Renal cortical epithelial cell (primary cell): ENCODE data around the gene MECR. TPM values are rescaled to one million over a fixed set of nuclear protein-coding genes. Genes with fewer than 3 reads are reported as not detected.

ENCODE experiments used
- DNase-seq: peaks from one replicate; pipeline ENCODE4 v3.0.0-alpha.2; 2011; ENCODE audit warnings: low read depth
- total RNA-seq: library from RNA; depleted of rRNA; stranded (reverse); fragments of >200 nt; gene quantifications from 2 replicates; pipeline ENCODE4 v1.2.3, GENCODE V29; 2014

Gene MECR
- total RNA-seq, 1 donor from 2014 or later = 21.5 TPM

- DNase-seq = no peak
Observed at GRCh38 chr1:29202053-29202452, 28.7 kb downstream of the MECR start.

DNA sequence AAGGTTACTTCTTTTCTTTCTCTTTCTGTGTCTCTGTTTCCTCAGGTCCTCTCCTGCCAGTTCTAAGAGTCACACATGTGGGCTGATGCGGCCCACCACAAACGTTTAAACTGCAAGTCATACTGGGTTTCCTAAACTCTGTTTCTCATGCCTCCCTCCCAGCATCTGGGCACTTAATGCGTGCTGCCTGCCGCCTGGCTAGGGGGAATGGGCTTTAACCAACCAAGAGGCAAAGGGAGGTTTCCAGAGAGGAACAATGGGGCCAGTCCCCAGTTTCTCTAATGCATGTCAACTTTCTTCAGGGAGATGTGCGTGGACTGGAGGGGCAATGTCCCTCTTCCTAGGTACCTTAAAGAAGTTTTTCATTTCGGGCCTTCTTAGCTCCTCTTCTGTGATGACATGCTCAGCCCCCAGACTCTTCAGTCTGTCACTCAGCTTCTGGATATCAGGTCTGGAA, 29.1 kb downstream of the MECR start:
- DNase-seq = no peak

DNA sequence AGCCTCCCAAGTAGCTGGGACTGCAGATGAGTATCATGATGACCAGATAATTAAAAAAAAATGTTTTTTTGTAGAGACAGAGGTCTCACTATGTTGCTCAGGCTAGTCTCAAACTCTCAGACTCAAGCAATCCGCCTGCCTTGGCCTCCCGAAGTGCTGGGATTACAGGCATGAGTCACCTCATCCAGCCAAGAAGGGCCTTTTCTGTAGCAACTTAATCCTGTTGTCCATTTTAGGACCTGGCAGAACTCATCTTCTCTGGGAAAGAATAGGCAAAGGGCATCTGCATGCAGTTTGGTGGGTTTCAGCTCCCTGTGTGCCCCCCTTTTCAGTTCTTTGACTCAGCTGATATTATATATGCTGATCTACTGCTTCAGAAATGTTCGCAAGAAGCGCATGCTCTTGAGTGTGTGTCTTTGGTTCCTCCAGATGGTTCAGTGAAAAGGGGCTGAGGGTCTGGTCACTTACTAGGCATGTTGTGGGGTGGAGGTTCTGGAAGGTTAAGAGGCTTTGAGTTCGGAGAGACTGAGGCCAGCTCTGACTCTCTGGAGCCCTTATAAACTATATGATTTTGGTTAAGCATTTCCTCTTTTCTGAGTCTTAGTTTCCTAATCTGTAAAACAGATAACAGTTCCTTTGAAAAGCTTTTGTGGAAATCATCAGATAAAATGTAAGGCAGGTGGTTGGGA, 29.7 kb downstream of the MECR start:
- DNase-seq = no peak

DNA sequence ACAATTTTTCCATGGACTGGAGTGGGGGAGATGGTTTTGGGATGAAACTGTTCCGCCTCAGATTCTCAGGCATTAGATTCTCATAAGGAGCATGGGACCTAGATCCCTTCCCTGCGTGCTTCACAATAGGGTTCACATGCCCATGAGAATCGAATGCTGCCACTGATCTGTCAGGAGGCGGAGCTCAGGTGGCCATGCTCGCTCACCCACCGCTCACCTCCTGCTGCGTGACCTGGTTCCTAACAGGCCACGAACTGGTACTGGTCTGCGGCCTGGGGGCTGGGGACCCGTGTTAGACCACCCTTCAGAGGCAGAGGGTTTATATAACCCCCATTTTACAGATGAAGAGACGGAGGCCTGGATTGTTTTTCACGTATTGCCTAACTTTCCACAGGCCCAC, 32.7 kb downstream of the MECR start:
- no peak for DNase-seq

DNA sequence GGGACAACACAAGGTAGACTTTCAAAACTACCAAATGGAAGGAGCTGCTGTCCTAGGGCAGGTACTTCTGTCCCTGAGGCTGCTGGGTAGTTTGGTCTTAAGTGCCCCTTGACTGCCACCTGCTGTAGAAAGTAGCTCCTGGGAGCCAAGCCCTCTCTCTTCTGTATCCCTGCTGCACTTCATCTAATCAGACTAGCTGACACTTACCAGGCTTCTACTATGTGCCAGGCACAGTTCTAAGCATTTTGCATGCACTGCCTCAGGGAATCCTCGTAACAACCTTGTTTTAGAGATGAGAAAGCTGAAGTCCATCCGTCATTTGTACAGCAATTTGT, 33.2 kb downstream of the MECR start:
- peak; percentile 63 for DNase-seq

- peak; percentile 39 for DNase-seq
Observed at GRCh38 chr1:29196863-29197589, 33.7 kb downstream of the MECR start.

DNA sequence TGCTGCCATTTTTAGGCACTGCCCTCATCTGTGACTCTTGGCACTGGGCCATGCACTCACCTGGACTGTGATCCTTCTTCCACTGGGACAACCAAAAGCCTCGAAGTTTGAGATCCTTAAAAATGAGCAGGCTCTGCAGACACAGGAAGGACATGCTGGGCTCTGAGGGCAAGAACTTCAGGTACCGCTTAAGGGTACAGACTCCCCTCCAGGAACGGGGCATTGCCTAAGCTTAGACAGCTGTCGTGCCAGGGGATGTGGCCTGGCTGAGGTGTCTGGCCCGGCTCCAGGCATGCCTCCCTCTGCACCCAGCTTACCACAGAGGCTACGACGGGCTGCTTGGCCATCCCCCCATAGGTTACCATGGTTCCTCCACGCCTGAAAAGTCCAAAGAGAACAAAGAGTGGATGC, 34.8 kb downstream of the MECR start:
- DNase-seq = peak; percentile 77

DNA sequence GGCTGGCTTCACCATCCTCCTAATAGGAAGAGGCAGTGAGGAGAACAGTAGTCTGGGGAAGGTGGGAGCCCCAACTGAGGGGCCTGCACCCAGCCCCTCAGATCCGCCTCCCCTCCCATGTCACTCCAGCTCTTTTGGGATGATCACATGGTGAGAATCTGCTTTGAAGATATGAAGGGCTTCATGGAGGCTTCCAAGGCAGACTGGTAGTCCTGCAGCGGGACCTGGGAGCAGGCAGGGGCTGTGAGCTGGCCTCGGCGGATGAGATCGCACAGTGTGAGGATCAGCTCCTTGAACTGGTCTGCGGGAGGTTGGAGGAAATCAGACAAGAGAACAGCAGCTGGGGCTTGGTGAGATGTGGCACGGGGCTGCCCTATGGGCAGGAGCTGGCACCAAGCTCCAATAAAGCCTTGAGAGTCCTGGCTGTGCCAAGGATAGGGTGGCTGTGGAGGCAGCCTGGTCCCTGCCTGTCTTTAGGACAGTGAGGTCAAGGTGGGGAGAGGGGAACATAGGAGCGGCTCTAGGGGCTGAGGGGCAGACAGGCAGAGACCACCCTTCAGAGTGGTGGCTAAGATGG, 36.8 kb downstream of the MECR start:
- no peak for DNase-seq

DNA sequence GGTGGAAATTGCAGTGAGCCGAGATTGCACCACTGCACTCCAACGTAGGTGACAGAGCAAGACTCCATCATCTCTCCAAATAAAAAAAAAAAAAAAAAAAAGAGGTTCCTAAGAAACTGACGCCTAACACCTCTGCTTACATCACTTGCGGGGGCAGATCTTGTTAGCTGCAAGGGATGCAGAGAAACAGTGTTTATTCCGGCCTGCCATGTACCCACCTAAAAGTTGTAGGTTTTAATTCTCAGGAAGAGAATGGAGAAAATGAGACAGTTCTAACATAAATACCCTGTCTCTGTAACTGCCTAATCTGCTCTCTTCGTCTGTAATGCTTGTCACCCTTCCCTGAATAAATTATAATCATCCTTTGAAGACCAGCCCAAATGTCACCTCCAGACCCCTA, 40.0 kb downstream of the MECR start:
- no peak for DNase-seq

DNA sequence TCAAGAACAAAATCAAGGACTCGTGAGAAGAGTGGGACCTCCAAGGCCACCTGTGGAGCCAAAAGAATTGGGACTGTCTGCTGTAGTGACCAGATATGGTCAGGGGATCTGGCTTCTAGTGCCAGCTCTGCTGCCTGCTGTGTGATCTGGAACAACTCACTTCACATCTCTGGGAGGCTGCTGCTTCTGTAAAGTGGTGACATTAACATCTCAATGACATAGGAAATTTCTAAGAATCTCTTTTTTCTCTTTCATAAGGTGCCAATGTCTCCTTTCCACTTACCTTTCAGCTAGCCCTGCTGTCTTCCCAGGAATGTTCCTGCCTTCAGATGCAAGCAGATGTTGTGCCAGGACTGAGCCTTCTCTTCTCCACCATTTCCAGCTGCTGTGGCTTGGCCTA, 44.0 kb downstream of the MECR start:
- DNase-seq = no peak

DNA sequence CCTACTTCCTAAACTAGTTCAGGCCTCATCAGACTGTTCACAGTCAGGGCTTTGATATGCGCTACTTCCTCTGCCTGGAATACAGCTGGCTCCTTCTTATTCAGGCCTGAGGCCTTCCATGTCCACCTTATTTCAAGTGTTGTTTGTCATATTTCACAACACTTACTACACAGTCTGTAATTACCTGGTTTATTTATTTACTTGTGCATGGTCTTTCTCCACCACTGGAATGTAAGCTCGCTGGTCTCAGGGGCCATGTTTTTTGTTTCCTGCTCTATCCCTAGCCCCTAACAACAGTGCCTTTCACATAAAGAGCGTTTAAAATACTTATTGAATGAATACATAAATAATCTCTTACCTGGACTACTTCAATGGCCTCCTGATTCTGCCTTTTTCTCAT, 44.5 kb downstream of the MECR start:
- peak; percentile 96 for DNase-seq

DNA sequence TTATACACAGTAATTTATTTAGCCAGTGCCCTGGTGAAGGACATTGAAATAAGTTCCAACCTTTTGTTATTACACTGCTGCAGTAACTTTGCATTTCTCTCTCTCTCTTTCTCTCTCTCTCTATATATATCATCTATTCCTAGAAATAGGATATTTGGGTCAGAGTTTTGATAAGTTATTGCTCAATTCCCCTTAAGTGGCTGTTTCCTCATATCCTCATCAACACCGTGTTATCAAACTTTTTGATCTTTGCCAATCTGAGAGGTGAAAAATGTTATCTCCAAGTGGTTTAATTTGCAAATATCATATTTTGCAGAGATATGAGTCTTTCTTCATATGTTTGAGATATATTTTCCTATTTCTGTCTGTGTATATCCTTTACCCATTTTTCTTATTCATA, 47.4 kb downstream of the MECR start:
- no peak for DNase-seq

- DNase-seq = peak; percentile 92
Observed at GRCh38 chr1:29181413-29182225, 49.1 kb downstream of the MECR start, which contains the start of gene SRSF4. Gene SRSF4, minus strand, starts transcription at chr1:29181900. Its CDS starts 148 bp downstream, at chr1:29181752.

DNA sequence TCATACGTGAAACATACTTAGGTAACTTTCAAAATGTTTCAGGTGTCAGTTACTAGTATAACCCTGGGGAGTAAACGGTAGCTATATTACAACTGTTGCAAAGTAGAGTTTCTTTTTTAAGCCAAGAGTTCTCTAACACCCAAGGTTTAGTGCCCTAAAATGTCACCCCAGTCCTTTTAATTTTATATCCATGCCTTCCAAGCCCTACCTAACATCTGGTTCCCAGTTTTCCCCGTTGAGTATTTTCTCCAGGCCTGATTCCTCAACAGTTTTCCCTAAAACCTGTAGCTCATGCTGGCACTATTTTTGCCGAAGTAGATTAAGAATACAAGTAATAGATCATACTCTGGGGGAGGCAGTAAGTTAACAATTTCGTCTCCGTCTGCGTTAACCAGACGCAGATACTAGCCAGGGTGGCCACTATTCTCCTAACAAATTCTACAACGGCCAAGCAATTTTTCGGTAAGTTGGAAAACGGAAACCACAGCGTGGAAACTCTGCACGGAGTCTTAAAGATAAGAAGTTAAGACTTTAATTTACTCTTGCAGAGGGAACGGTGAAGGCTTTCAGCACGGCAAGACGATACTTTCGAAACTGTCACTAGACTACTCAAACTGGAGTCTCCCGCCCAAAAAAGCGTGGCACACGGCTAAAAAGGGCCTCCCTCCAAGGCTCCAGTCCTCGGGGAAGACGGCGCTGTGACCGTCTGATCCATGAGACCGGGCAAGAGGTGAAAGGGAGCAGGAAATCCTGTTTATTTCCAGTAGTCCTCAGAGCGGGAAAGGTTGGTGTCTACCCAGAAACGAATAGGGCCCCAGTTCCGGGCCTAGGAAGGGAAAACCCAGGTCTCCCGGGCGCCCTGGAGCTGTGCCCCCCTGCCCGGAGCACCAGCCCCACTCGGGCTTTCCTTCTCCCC, 50.0 kb downstream of the MECR start:
- peak; percentile 31 for DNase-seq

GRCh38 chr1:29179641-29180184, 51.0 kb downstream of the MECR start:
- DNase-seq = peak; percentile 53

DNA sequence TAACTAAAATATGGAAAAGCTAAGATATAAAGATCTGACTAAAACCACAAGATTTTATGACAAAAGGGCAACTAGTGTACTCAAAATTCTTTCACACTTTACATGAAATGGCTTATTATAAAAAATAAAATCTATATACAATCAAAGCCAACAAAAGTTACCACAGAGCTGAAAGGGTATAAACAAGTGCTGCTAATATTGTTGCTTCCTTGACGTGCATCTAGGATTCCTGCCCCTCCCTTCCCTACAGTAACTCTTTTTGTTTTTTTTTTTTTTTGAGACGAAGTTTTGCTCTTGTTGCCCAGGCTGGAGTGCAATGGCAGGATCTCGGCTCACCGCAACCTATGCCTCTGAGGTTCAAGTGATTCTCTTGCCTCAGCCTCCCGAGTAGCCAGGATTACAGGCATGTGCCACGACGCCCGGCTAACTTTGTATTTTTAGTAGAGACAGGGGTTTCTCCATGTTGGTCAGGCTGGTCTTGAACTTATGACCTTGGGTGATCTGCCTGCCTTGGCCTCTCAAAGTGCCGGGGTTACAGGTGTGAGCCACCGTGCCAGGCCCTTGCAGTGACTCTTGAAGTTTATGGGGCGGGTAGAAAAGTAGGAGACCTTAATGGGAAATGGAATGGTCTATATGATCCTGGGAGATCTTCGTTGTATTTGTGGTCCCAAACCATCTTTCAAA, 53.6 kb downstream of the MECR start:
- no peak for DNase-seq

DNA sequence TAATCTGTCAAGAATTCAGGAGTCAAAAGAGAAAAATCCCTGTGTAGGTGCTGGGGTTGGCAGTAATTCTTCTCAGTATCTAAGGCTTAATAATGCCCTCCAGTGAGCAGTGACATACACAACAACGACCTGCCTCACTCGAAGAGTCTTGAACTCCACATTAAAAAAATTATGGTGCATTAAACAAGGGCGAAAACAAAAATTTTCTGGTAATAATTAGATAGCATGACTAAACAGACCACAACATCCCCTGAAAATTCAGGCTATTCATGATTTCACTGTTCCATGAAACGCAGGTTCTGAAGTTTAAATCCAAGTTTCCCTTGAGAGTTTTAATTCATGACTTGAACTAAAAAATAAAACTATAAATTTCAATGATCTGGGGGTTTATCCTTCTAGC, 54.2 kb downstream of the MECR start:
- DNase-seq = peak; percentile 39

DNA sequence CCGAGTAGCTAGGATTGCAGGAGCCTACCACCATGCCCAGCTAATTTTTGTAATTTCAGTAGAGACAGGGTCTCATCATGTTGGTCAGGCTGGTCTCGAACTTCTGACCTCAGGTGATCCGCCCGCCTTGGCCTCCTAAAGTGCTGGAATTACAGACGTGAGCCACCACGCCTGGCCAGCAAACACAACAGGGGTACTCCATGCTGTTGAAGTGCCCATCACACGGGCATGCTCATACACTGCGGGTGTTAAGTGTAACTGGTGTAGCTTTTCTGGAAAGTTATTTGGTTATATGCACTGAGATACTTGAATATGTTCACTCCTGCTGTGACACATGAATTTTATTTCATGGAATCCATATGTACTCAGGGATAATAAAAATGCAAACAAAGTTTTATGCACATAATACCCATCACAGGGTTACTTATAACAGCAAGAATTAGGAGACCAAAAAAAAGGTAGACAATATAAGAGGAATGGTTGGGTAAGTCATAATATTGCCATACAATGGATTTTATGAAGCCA, 58.3 kb downstream of the MECR start:
- no peak for DNase-seq

DNA sequence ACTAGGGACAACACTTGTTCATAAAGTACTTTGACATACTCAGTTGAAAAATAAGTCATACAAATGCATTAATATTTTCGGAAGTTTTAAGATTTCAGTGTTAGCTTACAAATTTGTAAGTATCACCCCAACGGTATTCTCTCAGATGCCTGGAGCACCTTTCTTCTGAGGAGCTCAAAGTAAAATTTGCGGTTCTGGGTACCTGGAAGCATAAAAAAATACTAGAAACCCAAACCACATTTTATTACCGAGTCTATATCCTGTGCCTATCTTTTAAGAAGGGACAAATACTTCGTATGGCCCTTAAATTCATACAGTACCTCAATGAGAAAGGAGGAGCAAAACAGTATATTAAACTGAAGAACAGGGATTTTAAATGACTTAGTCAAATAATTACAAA, 59.2 kb downstream of the MECR start:
- no peak for DNase-seq

DNA sequence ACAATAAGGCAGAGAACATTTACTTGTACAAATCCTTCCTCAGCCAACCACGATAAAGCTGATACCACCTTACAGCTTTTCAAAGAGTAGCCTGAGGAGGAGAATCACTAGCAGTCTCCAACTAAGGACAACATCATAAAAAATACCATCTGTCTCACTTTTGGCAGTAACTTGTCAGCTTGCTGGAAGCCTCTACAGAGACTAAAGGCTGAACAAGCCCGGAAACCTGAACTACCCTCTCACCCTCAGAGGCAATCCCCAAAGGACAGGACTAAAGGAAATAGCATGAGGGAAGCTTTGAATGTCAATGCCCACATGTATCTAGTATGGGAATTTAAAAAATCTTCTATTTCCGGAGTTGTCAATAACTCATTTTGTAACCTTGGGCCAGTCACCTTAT, 59.6 kb downstream of the MECR start:
- no peak for DNase-seq
